ENCODE measurements around the gene ZNF680.

Gene ZNF680

GRCh38 chr7:64562626-64563278 is at the start of gene ZNF680:
TSS of gene ZNF680 (minus strand) at chr7:64563071. CDS start at chr7:64562954, 117 bp downstream.
- TF ChIP-seq EZH2 (IDR thresholded peaks at IDR 0.05; ENCODE audit: borderline replicate concordance, low read length) (no peak), CTCF (IDR thresholded peaks at IDR 0.05; ENCODE audit: low read length) (no peak)
- Histone ChIP-seq H3K9ac (ENCODE audit: low read length) (peak within 1 kb of the TSS; percentile 88), H3K27ac (ENCODE audit: low read depth, low read length, poor library complexity, severe bottlenecking) (peak within 1 kb of the TSS; percentile 90), H4K20me1 (ENCODE audit: insufficient read depth, low read length) (no peaks in the 10 kb centered on the region), H3K36me3 (ENCODE audit: insufficient read depth, low read length) (peaks cover 33% of the 10 kb centered on the region), H2AFZ (ENCODE audit: low read length) (peak within 1 kb of the TSS; percentile 71; the same call in 1 of the 2 replicates), H3K27me3 (ENCODE audit: insufficient read depth, low read length) (no peaks in the 10 kb centered on the region), H3K9me2 (ENCODE audit: low read depth, low read length) (no peaks in the 10 kb centered on the region), H3K4me3 (ENCODE audit: low read depth, low read length, poor library complexity, severe bottlenecking) (peak within 1 kb of the TSS; percentile 92), H3F3A (ENCODE audit: insufficient read depth, low read length) (no peaks in the 10 kb centered on the region), H3K4me2 (ENCODE audit: low read length) (peak within 1 kb of the TSS; percentile 78), H3K4me1 (ENCODE audit: insufficient read depth, low read length, severe bottlenecking) (peaks cover 40% of the 10 kb centered on the region), H3K9me3 (ENCODE audit: low read length) (peaks cover 3% of the 10 kb centered on the region; the same call in 1 of the 2 replicates), H3K79me2 (ENCODE audit: insufficient read depth, low read length) (peaks cover 37% of the 10 kb centered on the region)

- Histone ChIP-seq H3K79me2 (ENCODE audit: insufficient read depth, low read length) (no peaks in the 10 kb centered on the region), H3K4me1 (ENCODE audit: insufficient read depth, low read length, severe bottlenecking) (no peaks in the 10 kb centered on the region), H3K36me3 (ENCODE audit: insufficient read depth, low read length) (no peaks in the 10 kb centered on the region), H4K20me1 (ENCODE audit: insufficient read depth, low read length) (no peaks in the 10 kb centered on the region), H3K9ac (ENCODE audit: low read length) (no peak overlapping the region), H2AFZ (ENCODE audit: low read length) (no peak overlapping the region), H3K27ac (ENCODE audit: low read depth, low read length, poor library complexity, severe bottlenecking) (no peak overlapping the region), H3K9me2 (ENCODE audit: low read depth, low read length) (no peaks in the 10 kb centered on the region), H3K27me3 (ENCODE audit: insufficient read depth, low read length) (no peaks in the 10 kb centered on the region), H3K4me3 (ENCODE audit: low read depth, low read length, poor library complexity, severe bottlenecking) (no peak overlapping the region), H3F3A (ENCODE audit: insufficient read depth, low read length) (no peaks in the 10 kb centered on the region), H3K9me3 (ENCODE audit: low read length) (no peaks in the 10 kb centered on the region), H3K4me2 (ENCODE audit: low read length) (no peak overlapping the region)
- TF ChIP-seq CTCF (IDR thresholded peaks at IDR 0.05; ENCODE audit: low read length) (no peak), EZH2 (IDR thresholded peaks at IDR 0.05; ENCODE audit: borderline replicate concordance, low read length) (no peak)
These were observed 49.6 kb upstream of the ZNF680 start for GRCh38 chr7:64612452-64612851.

GRCh38 chr7:64611717-64612116 is 48.8 kb upstream of the ZNF680 start:
- no peaks in the 10 kb centered on the region for H3K9me2 ChIP-seq (ENCODE audit: low read depth, low read length)
- no peaks in the 10 kb centered on the region for H3K79me2 ChIP-seq (ENCODE audit: insufficient read depth, low read length)
- H3K27ac ChIP-seq (ENCODE audit: low read depth, low read length, poor library complexity, severe bottlenecking), result no peak overlapping the region
- no peak overlapping the region for H2AFZ ChIP-seq (ENCODE audit: low read length)
- H3K4me2 ChIP-seq (ENCODE audit: low read length), result no peak overlapping the region
- no peaks in the 10 kb centered on the region for H3K36me3 ChIP-seq (ENCODE audit: insufficient read depth, low read length)
- no peaks in the 10 kb centered on the region for H3K4me1 ChIP-seq (ENCODE audit: insufficient read depth, low read length, severe bottlenecking)
- TF ChIP-seq CTCF (IDR thresholded peaks at IDR 0.05; ENCODE audit: low read length), result no peak
- TF ChIP-seq EZH2 (IDR thresholded peaks at IDR 0.05; ENCODE audit: borderline replicate concordance, low read length), result no peak
- H3K4me3 ChIP-seq (ENCODE audit: low read depth, low read length, poor library complexity, severe bottlenecking), result no peak overlapping the region
- H3K9ac ChIP-seq (ENCODE audit: low read length), result no peak overlapping the region
- no peaks in the 10 kb centered on the region for H3K27me3 ChIP-seq (ENCODE audit: insufficient read depth, low read length)
- no peaks in the 10 kb centered on the region for H3K9me3 ChIP-seq (ENCODE audit: low read length)
- no peaks in the 10 kb centered on the region for H3F3A ChIP-seq (ENCODE audit: insufficient read depth, low read length)
- no peaks in the 10 kb centered on the region for H4K20me1 ChIP-seq (ENCODE audit: insufficient read depth, low read length)

Measured in OCI-LY1 (cell line).